ENCODE measurements around the gene BMPR1A.

- no peak for TF ChIP-seq CTCF (conservative IDR thresholded peaks at IDR 0.05)
- peak; percentile 51 for TF ChIP-seq ZFX (IDR thresholded peaks at IDR 0.05)
These were observed 494 bp upstream of the BMPR1A start for GRCh38 chr10:86755740-86756510.

All from C4-2B (cell line).